ENCODE results near the gene DIAPH3.
A peak's percentile ranks its signal among the peaks of the same experiment; 100 is the strongest.

DIAPH3 gene

DNA sequence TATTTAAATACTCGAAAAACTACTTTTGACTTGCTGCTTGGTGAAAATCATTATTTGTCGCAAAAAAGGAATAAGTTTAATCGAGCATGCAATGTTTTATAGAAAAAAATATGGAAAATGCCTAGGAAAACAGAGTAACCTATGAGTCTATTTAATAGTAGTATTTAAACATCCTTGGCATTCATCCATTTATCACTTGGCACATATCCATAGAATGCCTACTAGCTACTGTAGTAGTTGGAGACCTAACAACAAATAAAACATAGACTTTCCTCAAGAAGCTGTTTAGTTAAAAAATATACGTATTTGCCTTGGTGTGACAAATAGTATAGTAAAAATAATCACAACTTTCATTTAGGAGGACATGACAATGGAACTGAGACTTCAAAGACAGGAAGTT, 302.1 kb downstream of the DIAPH3 start:
- 100% methylated on average over 3 of the region's 4 CpGs for WGBS, 2 experiments
- H3K36me3 ChIP-seq (ENCODE audit: control insufficient read depth, insufficient read depth, low read length): no peaks in the 10 kb centered on the region
- H3K4me1 ChIP-seq (ENCODE audit: control insufficient read depth, insufficient read depth, low read length): no peaks in the 10 kb centered on the region
- no peak overlapping the region for H3K27ac ChIP-seq (ENCODE audit: insufficient read depth, low read depth, low read length, poor library complexity, severe bottlenecking)
- no peak overlapping the region for H3K4me3 ChIP-seq (ENCODE audit: insufficient read depth, low read depth, low read length)
- no peaks in the 10 kb centered on the region for H3K27me3 ChIP-seq (ENCODE audit: control insufficient read depth, insufficient read depth, low read length, poor library complexity, severe bottlenecking)
- no peaks in the 10 kb centered on the region for H3K9me3 ChIP-seq (ENCODE audit: control insufficient read depth, low read length)

DNA sequence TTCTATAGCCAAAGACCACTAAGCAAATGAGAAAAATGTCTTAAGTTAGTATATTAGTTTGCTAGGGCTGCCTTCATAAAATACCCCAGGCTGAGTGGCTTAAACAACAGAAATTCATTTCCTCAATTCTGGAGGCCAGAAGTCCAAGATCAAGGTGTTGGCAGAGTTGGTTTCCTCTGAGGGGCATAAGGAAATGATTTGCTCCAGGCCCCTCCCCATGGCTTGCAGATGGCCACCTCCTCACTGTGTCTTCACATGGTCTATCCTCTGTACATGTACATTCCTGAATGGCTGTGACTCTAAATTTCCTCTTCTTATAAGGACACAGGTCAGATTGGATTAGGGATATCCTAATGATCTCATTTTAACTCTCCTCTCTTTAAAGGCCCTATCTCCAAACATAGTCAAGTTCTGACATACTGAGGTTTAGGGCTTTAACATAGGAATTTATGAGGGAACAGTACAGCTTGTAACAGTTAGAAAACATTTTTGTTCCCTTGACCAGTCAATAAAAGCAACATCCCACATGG, 307.4 kb downstream of the DIAPH3 start:
- Histone ChIP-seq H3K4me1 (ENCODE audit: control insufficient read depth, insufficient read depth, low read length) (no peaks in the 10 kb centered on the region), H3K9me3 (ENCODE audit: control insufficient read depth, low read length) (no peaks in the 10 kb centered on the region), H3K27me3 (ENCODE audit: control insufficient read depth, insufficient read depth, low read length, poor library complexity, severe bottlenecking) (no peaks in the 10 kb centered on the region), H3K4me3 (ENCODE audit: insufficient read depth, low read depth, low read length) (no peak overlapping the region), H3K36me3 (ENCODE audit: control insufficient read depth, insufficient read depth, low read length) (no peaks in the 10 kb centered on the region), H3K27ac (ENCODE audit: insufficient read depth, low read depth, low read length, poor library complexity, severe bottlenecking) (no peak overlapping the region)

DNA sequence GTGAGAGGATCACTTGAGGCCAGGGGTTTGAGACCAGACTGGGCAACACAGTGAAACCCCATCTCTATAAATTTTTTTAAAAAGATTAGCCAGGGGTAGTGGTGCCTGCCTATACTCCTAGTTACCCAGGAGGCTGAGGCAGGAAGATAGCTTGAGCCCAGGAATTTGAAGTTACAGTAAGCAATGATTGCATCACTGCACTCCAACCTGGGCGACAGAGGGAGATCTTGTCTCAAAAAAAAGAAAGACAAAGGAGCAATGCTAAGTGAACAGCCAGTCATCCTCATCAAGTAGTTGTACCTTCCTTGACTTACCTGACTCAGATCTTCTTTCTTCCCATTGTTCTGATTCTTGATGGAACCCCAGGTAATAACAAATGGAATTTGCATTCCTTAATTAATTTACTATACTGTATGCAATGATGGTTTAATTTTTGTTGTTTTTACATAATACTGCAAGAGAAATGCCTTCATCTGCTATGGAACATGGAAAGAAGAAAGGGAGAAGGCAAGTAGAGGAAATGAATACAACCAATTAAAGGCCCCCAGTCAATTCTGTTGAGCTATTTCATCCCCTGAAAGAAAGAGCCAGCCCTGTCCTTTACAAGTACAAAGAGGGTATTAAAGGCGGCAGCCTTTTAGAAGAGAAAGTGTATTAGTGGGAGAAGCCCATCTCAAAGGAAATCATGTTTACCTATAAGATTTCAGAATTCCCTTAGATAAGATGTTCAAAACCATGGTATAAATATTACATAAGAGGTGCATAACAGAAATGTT, 316.7 kb downstream of the DIAPH3 start:
- H3K4me1 ChIP-seq (ENCODE audit: control insufficient read depth, insufficient read depth, low read length): no peaks in the 10 kb centered on the region
- no peaks in the 10 kb centered on the region for H3K27me3 ChIP-seq (ENCODE audit: control insufficient read depth, insufficient read depth, low read length, poor library complexity, severe bottlenecking)
- H3K9me3 ChIP-seq (ENCODE audit: control insufficient read depth, low read length): no peaks in the 10 kb centered on the region
- H3K36me3 ChIP-seq (ENCODE audit: control insufficient read depth, insufficient read depth, low read length): no peaks in the 10 kb centered on the region
- WGBS, 2 experiments: 81 to 100% methylated on average over 1 of the region's 2 CpGs
- H3K27ac ChIP-seq (ENCODE audit: insufficient read depth, low read depth, low read length, poor library complexity, severe bottlenecking): peak overlapping the region; percentile 48
- H3K4me3 ChIP-seq (ENCODE audit: insufficient read depth, low read depth, low read length): no peak overlapping the region

DNA sequence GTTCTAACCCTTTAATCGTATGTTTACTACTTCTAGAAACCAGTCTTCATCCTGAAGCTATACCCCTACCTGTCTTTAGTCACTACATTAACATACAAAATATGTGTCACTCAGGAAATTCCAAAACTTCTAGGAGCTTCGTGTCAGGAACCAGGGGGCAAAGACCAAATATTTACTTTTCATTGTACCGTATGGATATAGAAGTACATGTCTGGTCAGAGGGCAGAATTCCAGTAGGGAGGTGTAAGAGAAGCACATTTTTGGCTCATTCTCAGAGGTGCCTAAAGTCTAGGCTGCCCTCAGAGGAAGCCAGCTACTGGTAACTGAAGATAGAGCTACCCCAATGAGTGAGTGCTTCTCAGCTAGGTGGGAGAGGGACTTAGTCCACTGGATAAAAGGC, 320.7 kb downstream of the DIAPH3 start:
- H3K27ac ChIP-seq (ENCODE audit: insufficient read depth, low read depth, low read length, poor library complexity, severe bottlenecking): no peak overlapping the region
- no peak overlapping the region for H3K4me3 ChIP-seq (ENCODE audit: insufficient read depth, low read depth, low read length)
- H3K4me1 ChIP-seq (ENCODE audit: control insufficient read depth, insufficient read depth, low read length): no peaks in the 10 kb centered on the region
- no peaks in the 10 kb centered on the region for H3K27me3 ChIP-seq (ENCODE audit: control insufficient read depth, insufficient read depth, low read length, poor library complexity, severe bottlenecking)
- no peaks in the 10 kb centered on the region for H3K36me3 ChIP-seq (ENCODE audit: control insufficient read depth, insufficient read depth, low read length)
- no peaks in the 10 kb centered on the region for H3K9me3 ChIP-seq (ENCODE audit: control insufficient read depth, low read length)
- 87 to 89% methylated on average over 3 of the region's 3 CpGs for WGBS, 2 experiments

DNA sequence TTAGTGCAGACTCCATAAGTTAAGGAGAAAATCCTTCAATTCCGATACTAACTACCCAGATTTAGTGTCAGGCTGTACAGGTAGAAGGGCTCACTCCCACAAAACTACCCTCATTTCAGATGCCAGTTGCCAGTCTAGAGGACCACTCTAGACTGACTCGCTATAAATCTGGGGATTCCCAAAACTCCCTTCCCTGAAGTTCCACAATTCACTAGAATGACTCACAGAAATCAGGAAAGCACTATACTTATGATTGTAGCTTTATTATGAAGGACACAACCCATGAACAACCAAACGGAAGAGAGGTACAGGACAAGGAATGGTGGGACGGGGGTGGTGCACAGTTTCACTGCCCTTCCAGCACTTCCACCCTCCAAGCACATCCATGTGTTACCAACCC, 321.2 kb downstream of the DIAPH3 start:
- H3K36me3 ChIP-seq (ENCODE audit: control insufficient read depth, insufficient read depth, low read length): no peaks in the 10 kb centered on the region
- no peaks in the 10 kb centered on the region for H3K27me3 ChIP-seq (ENCODE audit: control insufficient read depth, insufficient read depth, low read length, poor library complexity, severe bottlenecking)
- no peak overlapping the region for H3K4me3 ChIP-seq (ENCODE audit: insufficient read depth, low read depth, low read length)
- no peaks in the 10 kb centered on the region for H3K9me3 ChIP-seq (ENCODE audit: control insufficient read depth, low read length)
- WGBS, 2 experiments: 91 to 96% methylated on average over 4 of the region's 4 CpGs
- H3K4me1 ChIP-seq (ENCODE audit: control insufficient read depth, insufficient read depth, low read length): no peaks in the 10 kb centered on the region
- no peak overlapping the region for H3K27ac ChIP-seq (ENCODE audit: insufficient read depth, low read depth, low read length, poor library complexity, severe bottlenecking)

DNA sequence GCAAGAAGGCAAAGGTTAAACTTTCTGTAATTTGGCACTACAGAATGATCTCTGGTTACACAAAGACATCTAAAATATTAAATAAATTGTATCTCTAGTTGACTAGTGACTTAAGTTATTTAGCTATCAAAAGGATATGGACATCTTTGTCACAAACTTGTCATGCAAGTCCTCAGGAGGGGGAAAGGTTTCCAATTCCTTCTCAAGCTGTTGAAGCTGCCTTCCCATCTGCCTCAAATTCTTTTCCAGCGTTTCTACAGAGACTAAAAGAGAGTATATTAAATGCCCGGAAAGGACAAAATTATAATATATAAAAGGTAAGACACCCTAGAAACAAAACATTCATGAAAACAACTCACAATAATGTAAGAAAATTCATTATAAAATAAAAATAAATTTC, 324.5 kb downstream of the DIAPH3 start:
- Histone ChIP-seq H3K27me3 (ENCODE audit: control insufficient read depth, insufficient read depth, low read length, poor library complexity, severe bottlenecking) (no peaks in the 10 kb centered on the region), H3K9me3 (ENCODE audit: control insufficient read depth, low read length) (no peaks in the 10 kb centered on the region), H3K4me1 (ENCODE audit: control insufficient read depth, insufficient read depth, low read length) (no peaks in the 10 kb centered on the region), H3K36me3 (ENCODE audit: control insufficient read depth, insufficient read depth, low read length) (no peaks in the 10 kb centered on the region), H3K27ac (ENCODE audit: insufficient read depth, low read depth, low read length, poor library complexity, severe bottlenecking) (no peak overlapping the region), H3K4me3 (ENCODE audit: insufficient read depth, low read depth, low read length) (no peak overlapping the region)
- WGBS, 2 experiments: no CpG with 5 or more reads among the region's 2 CpGs

DNA sequence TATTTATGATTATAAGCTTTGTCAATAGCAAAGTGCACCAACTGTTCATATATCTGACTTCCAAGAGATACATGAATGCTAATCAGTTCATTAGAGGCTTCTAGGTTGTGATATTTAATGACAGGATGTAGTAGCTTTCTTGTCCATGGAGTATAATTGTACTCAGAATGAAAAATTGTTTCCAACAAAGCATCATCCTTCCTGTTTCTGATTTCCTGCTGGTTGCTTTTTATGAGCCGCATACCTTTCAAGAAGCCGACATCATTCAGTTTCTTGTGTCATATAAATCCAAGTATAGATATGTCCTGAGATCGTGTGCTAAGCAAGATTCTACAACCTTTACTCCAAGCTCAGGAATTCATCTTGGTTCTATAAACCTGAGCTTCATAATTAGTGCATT, 326.6 kb downstream of the DIAPH3 start:
- Histone ChIP-seq H3K4me1 (ENCODE audit: control insufficient read depth, insufficient read depth, low read length) (no peaks in the 10 kb centered on the region), H3K9me3 (ENCODE audit: control insufficient read depth, low read length) (no peaks in the 10 kb centered on the region), H3K36me3 (ENCODE audit: control insufficient read depth, insufficient read depth, low read length) (no peaks in the 10 kb centered on the region), H3K4me3 (ENCODE audit: insufficient read depth, low read depth, low read length) (no peak overlapping the region), H3K27me3 (ENCODE audit: control insufficient read depth, insufficient read depth, low read length, poor library complexity, severe bottlenecking) (no peaks in the 10 kb centered on the region), H3K27ac (ENCODE audit: insufficient read depth, low read depth, low read length, poor library complexity, severe bottlenecking) (no peak overlapping the region)
- 100% methylated on average over 3 of the region's 3 CpGs for WGBS, 2 experiments

DNA sequence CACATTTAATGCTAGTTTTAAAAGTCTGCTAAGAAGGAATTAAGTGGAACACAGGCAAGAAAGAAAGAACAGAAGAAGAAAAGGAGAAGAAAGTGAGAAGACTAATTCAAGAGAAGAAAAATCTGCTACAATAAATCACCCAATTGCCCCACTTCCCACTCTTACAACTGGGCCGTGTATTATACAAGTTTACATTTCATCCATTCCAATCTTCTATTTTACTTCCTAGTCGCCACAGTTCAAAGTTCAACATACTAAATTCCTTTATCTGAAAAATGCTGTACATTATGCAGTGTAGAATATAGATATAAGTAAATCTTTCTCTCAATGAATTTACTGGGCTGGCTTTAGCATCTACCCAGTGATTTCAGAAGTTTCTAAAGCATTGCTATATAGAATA, 328.2 kb downstream of the DIAPH3 start:
- Histone ChIP-seq H3K9me3 (ENCODE audit: control insufficient read depth, low read length) (no peaks in the 10 kb centered on the region), H3K4me3 (ENCODE audit: insufficient read depth, low read depth, low read length) (no peak overlapping the region), H3K36me3 (ENCODE audit: control insufficient read depth, insufficient read depth, low read length) (no peaks in the 10 kb centered on the region), H3K27ac (ENCODE audit: insufficient read depth, low read depth, low read length, poor library complexity, severe bottlenecking) (no peak overlapping the region), H3K4me1 (ENCODE audit: control insufficient read depth, insufficient read depth, low read length) (no peaks in the 10 kb centered on the region), H3K27me3 (ENCODE audit: control insufficient read depth, insufficient read depth, low read length, poor library complexity, severe bottlenecking) (no peaks in the 10 kb centered on the region)
- WGBS, 2 experiments: 90 to 94% methylated on average over 1 to 2 of the region's 2 CpGs

DNA sequence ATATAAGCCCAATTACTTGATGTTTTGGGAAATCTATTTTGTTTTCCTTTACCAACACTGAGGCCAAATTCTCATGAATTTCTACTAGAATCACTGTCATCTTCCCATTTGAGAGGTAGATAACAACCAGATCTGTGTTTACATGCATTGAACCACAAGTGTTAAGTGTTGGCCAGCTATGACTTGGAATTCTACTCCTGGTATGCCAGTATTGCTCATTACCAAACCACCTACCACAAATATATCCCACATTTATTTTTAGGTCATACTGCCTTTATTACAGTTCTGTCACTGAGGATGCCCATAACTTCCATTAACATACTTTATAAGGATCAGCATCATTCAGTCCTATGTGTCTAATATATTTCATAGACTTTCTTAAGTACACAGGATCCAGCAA, 328.9 kb downstream of the DIAPH3 start:
- no peaks in the 10 kb centered on the region for H3K36me3 ChIP-seq (ENCODE audit: control insufficient read depth, insufficient read depth, low read length)
- no peaks in the 10 kb centered on the region for H3K9me3 ChIP-seq (ENCODE audit: control insufficient read depth, low read length)
- no peaks in the 10 kb centered on the region for H3K27me3 ChIP-seq (ENCODE audit: control insufficient read depth, insufficient read depth, low read length, poor library complexity, severe bottlenecking)
- no peak overlapping the region for H3K4me3 ChIP-seq (ENCODE audit: insufficient read depth, low read depth, low read length)
- H3K4me1 ChIP-seq (ENCODE audit: control insufficient read depth, insufficient read depth, low read length): no peaks in the 10 kb centered on the region
- H3K27ac ChIP-seq (ENCODE audit: insufficient read depth, low read depth, low read length, poor library complexity, severe bottlenecking): no peak overlapping the region

DNA sequence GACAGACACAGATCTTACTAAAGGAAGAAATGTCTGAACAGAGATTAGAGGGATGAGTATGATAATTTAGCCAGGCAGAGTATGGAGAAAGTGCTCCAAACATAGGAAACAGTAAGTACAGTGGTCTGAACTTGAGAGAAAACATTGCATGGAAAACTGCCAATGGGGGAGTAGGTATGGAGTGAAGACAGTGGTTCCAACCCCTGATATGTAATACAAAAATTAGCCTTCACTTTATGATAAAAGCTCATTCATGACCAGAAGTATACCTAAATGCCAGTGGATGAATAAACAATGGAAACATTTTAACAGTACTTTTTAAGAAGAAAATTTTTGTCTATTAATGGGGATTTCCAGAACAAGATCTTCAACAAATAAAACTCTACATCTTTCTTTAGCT, 334.0 kb downstream of the DIAPH3 start:
- H3K4me1 ChIP-seq (ENCODE audit: control insufficient read depth, insufficient read depth, low read length): no peaks in the 10 kb centered on the region
- H3K4me3 ChIP-seq (ENCODE audit: insufficient read depth, low read depth, low read length): no peak overlapping the region

DNA sequence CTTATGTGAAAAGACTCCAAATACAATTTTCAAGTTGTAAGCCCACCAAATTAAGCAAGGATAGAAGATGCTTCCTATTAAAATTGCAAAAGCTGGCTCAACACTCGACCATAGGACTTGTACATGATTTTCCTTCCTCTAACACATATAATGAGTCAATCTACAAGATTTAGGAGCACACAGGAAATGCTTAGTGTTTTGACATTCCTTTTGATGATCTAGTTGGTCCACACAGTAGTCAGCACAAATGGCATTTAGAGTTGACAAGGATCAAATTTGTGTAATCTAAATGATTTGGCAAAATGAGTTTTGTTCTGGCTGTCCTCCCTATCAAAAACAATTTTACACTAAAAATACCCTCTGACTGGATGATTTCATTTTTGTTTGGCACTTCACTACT, 340.2 kb downstream of the DIAPH3 start:
- no peaks in the 10 kb centered on the region for H3K9me3 ChIP-seq (ENCODE audit: control insufficient read depth, low read length)
- 90 to 94% methylated on average over 1 of the region's 1 CpG for WGBS, 2 experiments
- H3K4me3 ChIP-seq (ENCODE audit: insufficient read depth, low read depth, low read length): no peak overlapping the region
- H3K4me1 ChIP-seq (ENCODE audit: control insufficient read depth, insufficient read depth, low read length): no peaks in the 10 kb centered on the region
- no peak overlapping the region for H3K27ac ChIP-seq (ENCODE audit: insufficient read depth, low read depth, low read length, poor library complexity, severe bottlenecking)
- no peaks in the 10 kb centered on the region for H3K27me3 ChIP-seq (ENCODE audit: control insufficient read depth, insufficient read depth, low read length, poor library complexity, severe bottlenecking)
- no peaks in the 10 kb centered on the region for H3K36me3 ChIP-seq (ENCODE audit: control insufficient read depth, insufficient read depth, low read length)

More for the DNA sequence above, 334.0 kb downstream of the DIAPH3 start:
- H3K36me3 ChIP-seq (ENCODE audit: control insufficient read depth, insufficient read depth, low read length): no peaks in the 10 kb centered on the region
- no peaks in the 10 kb centered on the region for H3K9me3 ChIP-seq (ENCODE audit: control insufficient read depth, low read length)
- no peaks in the 10 kb centered on the region for H3K27me3 ChIP-seq (ENCODE audit: control insufficient read depth, insufficient read depth, low read length, poor library complexity, severe bottlenecking)
- H3K27ac ChIP-seq (ENCODE audit: insufficient read depth, low read depth, low read length, poor library complexity, severe bottlenecking): no peak overlapping the region

Measured in ectodermal cell (in vitro differentiated cells).